ENCODE measurements around the gene MBNL2.
"Not testable (repeated sequence)": the region's sequence is repeated elsewhere in the genome, so short reads cannot be mapped to it uniquely, and the experiment has no call there.

The MBNL2 gene

GRCh38 chr13:97329331-97329730, 107.2 kb downstream of the MBNL2 start:
- no peak for DNase-seq

GRCh38 chr13:97330448-97330847, 108.3 kb downstream of the MBNL2 start:
- no peak for DNase-seq

DNA sequence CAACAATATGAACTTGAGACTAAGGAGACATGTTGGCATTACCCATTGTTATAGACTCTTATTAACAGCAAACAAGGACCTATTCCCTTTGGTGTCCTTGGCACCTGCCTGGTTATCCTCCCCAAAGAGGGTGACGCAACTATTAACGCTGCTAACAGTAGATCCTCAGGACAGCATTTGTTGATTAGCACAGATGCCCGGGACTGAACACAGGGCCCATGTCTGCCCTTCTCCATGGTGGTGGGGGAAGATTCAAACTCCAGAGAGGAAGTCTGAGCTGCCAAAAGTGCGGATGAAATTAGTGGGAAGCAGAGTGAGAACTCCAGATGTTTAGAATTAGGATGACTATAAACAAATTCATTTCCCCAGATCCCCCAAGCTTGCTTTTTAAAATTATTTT, 110.6 kb downstream of the MBNL2 start:
- no peak for DNase-seq

GRCh38 chr13:97333983-97334382, 111.8 kb downstream of the MBNL2 start:
- DNase-seq: no peak

DNA sequence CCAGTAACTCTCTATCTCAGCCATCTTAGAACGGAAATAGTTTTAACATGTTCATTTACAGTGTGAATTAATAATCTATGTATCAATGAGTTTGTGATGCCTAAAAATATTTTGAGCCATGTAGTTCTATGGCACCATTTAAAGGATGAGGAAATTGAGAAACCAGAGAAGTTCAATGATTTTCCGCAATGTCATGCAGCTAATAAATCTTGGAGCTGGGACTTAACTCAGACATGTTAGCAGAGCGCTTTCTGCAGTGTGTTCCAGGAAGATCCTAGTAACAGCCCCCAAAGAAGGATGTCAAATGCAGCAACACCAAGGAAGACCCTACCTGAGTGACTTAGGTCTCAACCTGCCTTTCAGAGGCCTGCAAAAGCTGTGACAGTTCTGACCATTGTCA, 112.6 kb downstream of the MBNL2 start:
- DNase-seq: no peak

GRCh38 chr13:97335488-97336134, 113.5 kb downstream of the MBNL2 start:
- no peak for DNase-seq

GRCh38 chr13:97337985-97338499, 115.9 kb downstream of the MBNL2 start:
- no peak for DNase-seq

DNA sequence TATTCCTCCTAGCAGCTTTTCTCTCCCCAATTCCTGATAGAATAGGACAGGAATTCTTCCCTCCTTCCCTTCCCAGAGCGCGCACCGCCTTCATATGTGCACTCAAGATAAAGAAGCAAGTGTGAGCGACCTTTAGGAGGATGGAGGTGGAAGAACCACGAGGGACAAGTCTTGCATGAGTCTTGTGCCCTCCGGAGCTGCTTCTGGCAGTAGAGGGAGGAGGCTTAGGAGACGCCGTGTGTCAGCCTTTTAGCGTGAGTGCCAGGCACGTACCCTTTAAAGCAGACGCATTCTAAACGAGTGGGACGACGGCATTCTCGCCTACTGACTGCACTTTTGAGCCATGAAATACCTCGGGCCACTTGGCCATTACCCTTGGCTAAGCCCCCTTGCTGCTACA, 116.4 kb downstream of the MBNL2 start:
- no peak for DNase-seq

DNA sequence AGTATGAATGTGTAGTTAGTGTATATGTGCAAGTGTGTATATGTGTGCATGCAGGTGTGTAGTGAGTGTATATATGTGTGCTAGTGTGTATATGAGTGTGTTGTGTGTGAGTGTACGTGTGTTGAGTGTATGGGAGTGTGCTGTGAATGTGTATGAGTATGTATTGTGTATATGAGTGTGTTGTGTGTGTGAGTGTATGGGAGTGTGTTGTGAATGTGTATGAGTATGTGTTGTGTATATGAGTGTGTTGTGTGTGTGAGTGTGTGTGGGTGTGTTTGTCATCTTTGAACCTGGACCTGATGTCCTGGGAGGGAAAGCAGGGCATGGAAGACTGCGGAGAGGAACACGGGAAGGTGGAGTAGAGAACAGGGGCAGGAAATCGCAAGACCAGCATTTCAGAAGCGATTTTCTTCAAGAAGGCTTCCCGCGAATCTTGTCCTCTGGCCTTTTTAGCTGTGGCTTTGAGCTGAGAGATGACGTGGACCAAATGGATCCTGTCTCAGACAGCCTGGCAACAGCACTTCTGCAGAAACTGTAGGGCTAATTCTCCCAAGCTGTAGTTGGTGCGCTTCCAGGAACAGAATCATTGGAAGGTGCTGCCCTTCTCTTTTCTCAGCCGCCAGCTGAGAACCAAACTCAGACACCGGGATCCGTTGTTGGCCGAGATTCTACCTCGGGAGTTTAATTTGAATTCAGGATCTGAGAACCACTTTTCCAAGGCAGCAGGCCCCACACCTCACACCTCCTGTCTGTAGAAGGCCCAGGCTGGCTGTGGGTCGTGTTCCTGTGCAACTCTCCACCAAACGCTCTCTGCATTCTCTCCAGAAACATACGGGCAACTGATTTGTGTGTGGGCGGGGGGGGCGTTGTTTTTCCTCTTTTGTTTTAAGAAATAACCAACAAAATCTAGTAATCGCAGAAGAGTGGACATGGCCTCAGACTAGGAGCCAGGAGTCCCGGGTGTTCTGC, 117.2 kb downstream of the MBNL2 start:
- no peak for DNase-seq

DNA sequence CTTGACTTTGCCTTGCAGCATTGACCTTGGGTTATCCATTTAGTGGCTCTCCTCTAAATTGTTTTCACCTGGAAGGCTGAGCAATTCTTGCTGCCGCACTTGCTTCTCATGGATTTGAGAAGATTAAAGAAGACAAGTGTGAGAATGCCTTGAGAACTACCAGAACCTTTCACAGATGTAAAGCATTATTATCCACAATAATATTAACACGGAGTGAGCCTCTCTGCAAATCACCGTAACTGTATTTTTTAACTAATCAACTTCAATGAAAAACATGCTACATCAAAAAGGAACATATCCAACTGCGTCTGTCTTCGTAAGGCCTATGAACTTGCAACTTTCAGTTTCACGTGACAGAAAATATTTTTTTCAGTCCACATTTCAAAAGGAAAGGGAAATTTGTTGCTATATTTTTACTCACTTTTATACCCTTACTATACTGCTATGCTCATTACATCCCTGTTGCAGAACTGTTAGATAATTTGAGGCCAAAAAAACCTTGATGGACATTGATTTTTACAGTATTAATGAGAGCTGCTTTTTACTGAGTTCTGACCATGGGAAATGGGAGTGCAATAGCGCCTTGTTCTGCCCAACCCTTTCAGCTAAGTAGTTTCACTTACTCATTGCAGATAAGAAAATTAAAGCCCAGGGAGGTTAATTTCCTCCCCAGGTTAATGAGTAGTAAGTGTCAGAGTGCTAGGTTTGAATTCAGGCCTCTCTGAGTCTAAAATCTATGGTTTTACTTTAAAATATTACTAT, 118.0 kb downstream of the MBNL2 start:
- DNase-seq: no peak

GRCh38 chr13:97341135-97341534, 119.0 kb downstream of the MBNL2 start:
- no peak for DNase-seq

DNA sequence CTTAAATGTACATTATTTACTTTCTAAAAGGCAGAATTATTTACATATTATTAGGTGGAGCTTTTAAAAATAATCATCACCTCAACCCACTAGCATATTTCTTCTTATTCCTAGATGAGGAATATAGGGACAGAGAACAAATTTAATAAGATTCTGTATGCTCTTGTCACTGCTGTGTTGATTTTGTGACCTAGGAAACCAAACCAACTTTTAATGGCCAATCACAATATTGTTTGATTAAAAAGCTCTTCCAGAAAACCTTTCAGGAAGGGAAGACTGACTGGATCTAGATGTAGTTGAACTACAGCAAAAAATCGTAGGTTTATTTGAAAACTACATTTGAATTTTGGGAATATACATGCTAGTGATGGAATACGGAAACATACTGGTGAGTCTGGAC, 120.0 kb downstream of the MBNL2 start:
- no peak for DNase-seq

DNA sequence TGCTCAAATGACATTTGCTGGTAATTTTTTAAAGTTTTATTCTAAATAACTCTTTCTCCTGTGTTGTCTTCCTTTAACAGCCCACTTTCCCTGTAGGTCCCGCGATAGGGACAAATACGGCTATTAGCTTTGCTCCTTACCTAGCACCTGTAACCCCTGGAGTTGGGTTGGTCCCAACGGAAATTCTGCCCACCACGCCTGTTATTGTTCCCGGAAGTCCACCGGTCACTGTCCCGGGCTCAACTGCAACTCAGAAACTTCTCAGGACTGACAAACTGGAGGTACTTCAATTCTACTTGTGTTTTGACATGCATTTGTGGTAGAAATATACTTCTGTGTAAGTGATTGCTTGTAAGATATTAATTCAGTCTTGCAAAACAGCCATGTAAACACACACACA, 120.8 kb downstream of the MBNL2 start:
- no peak for DNase-seq

DNA sequence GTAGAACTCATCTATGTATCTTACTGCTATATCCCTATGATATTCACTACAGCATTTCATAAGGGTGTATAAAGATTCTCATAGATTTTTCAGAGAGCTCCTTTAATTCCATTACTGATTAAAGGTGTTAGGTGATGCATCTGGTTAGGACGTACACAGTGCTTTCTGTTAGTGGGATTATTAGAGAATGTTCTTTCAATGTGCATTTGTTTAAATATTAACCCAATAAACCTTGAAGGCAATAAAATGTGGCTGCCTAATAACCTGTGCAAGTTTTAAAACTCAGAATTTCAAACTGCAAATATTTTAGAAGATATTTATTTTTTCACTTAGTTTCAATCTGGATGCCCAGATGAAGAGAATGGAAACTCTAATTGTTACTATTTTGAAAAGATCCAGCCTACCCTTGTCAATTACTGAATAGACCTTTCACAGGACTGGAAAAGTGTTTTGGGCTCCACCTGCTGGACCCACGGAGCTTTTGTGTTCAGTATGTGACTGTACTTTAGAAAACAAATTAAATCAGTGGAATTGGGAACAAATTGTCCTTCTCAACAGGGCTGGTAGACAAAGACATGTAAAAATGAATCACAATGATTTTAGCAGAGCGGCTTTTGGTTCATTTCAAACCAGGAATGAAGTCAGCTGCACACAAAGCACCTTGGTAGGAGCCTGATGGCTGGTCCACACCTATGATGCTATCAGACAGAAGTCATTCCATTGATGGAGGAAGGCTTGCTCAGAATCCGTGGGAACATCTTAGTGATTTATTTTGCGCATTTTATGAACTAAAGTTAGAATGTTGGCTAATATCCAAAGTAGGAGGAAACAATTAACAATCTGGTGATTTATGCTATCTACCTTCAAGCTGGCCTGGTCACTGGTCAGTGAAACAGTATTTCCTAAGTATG, 122.4 kb downstream of the MBNL2 start:
- peak; percentile 31 for DNase-seq

GRCh38 chr13:97346097-97346496, 124.0 kb downstream of the MBNL2 start:
- no peak for DNase-seq

DNA sequence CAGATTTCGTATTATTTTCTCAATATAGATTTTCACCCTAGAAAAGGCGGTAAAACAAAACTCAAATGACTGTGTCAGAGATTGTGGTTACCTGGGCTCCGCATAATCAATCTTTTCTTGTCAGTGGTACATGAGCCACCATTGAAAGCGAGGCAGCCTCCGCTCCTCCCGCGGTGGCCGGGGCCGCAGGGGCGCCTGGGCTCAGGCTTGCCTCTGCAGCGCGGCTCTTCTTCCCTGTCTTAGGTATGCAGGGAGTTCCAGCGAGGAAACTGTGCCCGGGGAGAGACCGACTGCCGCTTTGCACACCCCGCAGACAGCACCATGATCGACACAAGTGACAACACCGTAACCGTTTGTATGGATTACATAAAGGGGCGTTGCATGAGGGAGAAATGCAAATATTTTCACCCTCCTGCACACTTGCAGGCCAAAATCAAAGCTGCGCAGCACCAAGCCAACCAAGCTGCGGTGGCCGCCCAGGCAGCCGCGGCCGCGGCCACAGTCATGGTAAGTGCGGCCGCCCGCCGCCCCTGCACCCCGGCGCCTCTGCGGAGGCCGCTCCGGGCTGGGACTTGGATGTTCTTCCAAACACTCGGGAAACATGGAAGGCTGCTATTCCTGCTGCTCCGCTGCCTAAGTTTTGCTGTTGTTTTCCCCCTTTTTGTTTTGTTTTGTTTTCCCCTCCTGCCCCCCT, 124.6 kb downstream of the MBNL2 start:
- no peak for DNase-seq

GRCh38 chr13:97347255-97347932, 125.3 kb downstream of the MBNL2 start:
- DNase-seq: no peak

DNA sequence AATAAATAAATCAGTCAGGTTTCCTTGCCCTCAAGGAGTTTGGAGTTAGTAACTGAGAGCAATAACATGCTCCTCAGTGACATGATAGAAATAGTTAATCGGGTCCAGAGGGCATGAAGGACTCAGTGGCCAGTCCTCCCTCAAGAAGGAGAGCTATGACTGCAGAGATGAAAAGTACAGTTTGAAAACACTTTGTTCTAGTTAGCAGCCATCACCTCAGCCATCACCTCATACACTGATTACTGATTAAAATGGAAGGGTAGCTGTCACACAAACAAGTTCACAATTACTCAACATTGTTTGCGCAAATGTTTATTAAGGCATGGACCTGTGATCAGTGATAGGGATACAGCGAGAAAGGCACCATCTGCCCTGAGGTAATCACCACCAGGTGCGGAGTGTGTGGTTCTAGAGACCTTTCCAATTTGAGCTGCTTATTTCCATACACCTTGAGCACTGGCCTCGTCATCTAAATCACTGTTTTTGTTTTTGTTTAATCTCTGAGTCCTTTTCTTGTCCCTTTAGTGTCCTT, 126.5 kb downstream of the MBNL2 start:
- DNase-seq: no peak

DNA sequence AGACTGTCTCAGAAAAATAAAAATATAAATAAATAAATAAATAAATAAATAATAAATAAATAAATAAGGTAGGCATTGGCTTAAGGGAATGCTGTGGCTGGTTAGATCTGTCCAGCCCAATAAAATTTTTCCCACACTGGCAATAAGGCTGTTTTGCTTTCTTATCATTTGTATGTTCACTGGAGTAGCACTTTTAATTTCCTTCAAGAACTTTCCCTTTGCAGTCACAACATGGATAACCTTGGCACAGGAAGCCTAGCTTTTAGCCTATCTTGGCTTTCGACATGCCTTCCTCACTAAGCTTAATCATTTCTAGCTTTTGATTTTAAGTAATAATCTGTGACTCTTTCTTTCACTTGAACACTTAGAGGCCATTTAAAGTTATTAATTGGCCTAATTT, 129.9 kb downstream of the MBNL2 start:
- DNase-seq: not testable (repeated sequence)

GRCh38 chr13:97352815-97353214, 130.7 kb downstream of the MBNL2 start:
- no peak for DNase-seq

Data from RPMI8226 (cell line).